Measurements from ENCODE around the gene TSC22D3.

TSC22D3 gene

DNA sequence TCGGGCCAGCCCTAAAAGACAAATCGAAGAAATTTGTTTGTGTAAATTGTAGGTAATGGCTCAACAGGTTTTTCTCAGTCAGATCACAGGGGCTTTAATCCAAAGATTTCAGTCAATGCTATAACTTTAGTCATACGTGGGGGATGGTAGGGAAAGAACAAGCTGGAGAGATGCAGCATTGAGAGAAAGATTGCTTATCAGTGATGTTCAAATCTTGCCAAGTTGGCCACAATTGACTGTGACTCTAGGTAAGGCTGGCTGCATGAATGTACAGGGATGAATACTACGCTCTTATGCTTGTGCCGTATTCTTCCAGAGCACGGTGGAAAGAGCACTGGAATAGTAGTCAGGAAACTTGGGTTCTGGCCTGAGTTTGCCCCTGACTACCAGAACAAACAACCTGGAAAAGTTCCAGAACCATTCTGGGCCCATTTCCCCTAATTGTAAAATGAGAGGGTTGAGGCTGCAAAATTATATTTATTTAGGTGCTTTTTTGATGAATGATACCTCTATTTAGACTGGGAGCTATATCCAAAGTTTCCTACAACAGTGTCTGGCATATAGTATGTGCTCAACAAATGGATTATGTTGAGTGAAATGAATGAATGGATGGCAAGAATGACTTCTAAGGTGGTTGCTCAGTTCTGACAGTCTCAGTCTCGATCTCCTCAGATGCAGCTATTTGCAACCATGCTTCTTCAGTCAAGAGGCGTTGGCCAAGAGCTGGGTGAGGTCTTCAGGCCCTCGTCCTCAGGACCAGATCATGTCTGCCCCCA is 44.4 kb downstream of the TSC22D3 start:
- no peak for DNase-seq (ENCODE audit: low read depth)

- no peak for DNase-seq (ENCODE audit: low read depth)
Observed at GRCh38 chrX:107730298-107730655, 45.3 kb downstream of the TSC22D3 start.

DNA sequence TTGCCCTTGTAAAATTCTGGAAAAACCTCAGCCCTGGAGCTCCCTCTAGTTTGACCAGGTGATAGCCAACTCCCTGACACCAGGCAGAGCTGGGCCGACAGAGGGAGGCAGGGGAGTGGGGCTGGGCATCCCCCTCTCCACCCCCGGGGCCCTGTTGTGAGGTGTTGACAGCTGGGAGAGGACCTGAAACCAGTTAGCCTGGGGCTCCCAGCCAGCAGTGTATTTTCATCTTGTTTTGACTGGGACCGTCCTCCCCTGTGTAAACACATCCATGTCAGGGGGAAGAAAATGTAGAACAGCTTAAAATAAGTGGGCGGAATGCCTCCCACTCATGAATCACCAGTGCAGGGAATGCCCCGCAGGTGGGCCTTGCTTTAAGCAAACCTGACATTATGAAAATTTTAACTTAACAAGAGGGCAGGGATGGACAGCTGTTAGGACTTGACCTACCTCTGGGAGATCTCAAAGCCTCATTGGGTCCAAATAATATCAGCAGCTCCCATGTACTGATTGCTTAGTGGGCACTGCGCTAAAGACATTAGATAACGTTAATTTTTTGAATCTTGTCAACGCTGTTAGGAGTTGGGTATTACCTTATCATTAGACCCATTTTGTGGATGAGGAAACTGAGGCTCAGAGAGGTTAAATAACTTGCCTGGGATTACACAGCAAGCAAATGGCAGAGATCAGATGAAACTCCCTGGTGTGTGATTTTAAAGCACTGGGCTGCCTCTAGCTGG is 45.9 kb downstream of the TSC22D3 start:
- DNase-seq (ENCODE audit: low read depth) = no peak

DNA sequence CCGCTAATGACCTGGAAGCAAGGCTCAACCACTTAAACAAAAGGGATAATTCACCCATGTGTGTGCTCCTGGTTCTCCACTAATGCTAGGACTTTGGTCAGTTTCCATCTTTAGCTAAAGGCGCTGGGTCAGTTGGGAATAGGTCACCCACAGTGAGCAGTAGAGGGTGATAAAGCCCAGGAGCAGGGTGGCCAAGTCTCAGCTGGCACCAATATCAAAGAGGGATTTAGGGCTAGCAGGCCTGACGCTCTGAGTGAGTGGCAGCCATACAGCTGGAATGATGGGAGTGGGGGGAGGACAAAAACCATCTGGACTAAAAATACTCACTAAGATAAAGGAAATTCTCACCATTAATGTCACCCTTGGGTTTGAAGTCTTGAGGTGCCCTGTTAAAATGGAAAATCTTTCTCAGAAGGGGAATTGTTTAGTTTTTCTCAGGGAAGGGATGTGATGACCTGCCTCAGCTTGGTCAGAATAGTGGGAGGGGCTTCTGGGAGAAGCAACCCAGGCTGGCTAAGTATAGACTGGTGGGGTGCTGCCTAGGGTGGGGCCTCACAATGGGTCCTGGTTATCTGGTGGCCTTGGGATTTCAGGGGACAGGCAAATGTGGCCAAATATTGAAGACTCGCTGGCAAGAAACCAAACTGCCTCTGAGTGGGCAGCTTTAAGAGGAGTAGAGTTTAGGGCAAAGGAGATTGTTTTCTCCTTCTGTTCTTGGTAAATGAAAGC is 47.1 kb downstream of the TSC22D3 start:
- DNase-seq (ENCODE audit: low read depth) = no peak

- DNase-seq (ENCODE audit: low read depth) = no peak
Observed at GRCh38 chrX:107726816-107727534, 48.6 kb downstream of the TSC22D3 start.

DNA sequence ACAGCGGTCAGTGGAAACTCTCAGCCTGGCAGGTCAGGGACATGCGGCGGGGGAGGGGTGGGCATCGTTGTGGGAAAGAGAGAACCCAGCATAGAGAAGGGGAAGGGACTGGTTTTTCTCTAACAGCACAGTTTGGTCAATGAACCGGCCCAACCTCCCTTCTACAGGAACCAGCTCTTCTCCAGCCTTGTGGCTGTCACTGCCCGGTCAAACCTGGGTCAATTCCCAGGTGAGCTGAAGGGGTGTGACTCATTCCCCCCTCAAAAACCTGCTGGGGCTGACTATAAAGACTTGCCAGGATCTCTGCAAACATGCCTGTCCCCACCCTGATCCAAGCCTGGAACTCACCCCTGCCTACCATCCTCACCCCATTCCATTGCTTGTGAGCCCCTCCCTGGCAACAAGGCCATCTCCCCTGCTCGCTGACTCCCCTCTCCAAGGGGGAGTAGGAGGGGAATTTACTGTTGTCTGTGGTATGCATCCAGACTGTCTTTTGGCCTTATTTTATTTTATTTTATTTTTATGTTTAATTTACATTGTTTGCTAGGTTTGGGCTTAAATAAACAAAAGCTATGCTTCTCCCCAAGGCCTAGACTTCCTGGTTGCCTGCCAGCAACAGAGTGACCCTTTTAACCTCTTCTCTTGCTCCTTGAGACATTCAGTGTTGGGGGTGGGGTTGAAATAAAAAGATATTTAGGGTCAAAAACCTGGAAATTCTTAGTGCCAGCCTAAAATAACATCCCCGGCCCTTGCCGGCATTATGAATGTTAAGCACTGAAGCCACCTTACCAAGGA is 49.6 kb downstream of the TSC22D3 start:
- DNase-seq (ENCODE audit: low read depth) = no peak

- DNase-seq (ENCODE audit: low read depth) = no peak
Observed at GRCh38 chrX:107724653-107725052, 50.9 kb downstream of the TSC22D3 start.

GRCh38 chrX:107723511-107723910 is 52.1 kb downstream of the TSC22D3 start:
- DNase-seq (ENCODE audit: low read depth) = no peak

GRCh38 chrX:107721966-107722707 is 53.5 kb downstream of the TSC22D3 start:
- no peak for DNase-seq (ENCODE audit: low read depth)

- no peak for DNase-seq (ENCODE audit: low read depth)
Observed at GRCh38 chrX:107721318-107721717, 54.3 kb downstream of the TSC22D3 start.

DNA sequence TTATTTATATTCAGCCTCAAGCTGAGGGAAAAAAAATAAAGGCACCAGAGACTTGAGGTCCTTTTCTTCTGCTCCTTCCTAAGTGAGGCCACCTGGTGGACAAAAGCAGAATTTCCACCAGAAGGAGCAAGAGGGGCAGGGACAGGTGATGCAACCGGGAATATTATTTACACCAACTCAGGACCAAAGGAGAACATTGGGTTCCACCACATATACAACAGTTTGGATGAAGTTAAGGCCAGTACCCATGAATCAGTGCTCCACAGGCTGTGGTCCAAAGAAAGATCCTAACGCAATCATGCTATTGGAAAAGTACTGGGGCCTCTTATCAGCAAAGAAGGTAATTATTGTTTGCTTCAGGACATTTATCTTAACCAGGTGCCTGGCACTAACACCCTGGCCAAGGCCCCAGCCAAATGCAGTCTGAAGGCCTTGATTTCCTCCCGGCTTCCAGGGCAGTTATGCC is 57.4 kb downstream of the TSC22D3 start:
- DNase-seq (ENCODE audit: low read depth) = peak; percentile 35

DNA sequence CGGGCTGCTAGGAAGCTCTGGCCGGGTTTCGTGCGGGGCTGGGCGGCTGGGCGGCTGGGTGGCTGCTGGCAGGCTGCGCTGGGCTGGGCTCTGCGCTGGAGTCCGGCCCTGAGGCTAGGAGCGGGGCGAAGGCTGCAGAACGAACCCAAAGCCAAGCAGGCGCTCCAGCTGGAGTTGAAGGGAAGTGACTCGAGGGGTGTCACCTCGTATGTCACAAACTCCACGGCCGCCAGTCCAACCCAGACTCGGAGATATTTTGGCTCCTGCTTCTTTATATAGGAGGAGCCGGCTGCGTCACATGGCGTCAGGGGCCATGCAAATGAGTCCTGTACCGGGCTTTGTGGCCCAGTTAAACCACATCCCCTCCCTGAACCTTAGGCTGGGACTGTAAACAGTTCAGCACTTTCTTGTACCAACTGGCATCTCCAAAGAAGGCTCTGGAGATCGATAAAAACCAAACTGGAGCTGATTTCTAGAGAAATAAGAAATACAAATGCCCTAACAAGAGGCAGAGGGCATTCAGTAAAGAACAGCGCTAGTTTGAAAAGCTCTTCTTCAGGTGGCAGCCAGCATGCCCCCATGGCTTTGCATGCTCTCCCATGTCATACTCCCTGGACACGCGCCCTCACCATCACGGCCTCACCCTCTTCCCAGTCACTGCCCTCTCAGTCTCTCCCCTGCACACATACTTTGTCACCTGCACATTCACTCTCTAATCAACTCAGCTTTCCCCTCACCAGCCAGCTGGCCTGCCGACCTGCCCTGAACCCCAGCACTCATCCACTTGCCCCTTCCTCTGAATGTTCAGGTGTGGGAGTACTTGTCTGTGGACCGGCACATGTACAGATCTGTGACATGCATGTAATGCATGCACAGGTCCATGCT is 58.5 kb downstream of the TSC22D3 start:
- peak; percentile 67 for DNase-seq (ENCODE audit: low read depth)

DNA sequence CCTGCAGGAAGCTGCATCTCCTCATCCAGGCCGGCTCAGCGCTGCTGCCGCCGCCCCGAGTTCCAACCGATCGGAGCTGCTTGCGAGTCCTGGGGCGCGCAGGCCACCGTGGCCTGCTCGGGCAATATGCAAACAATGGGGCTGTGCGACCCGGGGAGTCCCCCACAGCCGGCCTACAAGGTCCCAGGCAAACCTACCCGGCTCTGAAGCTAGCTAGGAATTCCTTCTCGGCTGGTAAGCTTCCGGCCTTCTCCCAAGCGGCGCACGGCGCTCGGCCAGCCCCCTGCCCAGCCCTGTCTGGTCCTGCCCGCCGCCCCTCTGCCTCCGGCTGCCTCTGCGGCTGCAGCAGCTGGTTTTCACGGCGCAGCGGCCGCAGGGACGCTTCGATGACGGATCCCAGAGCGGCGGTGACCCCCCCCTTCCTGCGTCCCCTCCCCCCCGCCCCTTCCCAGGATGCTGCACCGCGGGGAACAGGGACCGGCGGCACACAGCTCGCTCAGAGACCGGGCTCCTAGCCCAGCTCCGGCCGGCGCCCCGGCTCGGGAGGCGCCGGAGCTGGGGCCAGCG is 59.4 kb downstream of the TSC22D3 start:
- DNase-seq (ENCODE audit: low read depth) = no peak

DNA sequence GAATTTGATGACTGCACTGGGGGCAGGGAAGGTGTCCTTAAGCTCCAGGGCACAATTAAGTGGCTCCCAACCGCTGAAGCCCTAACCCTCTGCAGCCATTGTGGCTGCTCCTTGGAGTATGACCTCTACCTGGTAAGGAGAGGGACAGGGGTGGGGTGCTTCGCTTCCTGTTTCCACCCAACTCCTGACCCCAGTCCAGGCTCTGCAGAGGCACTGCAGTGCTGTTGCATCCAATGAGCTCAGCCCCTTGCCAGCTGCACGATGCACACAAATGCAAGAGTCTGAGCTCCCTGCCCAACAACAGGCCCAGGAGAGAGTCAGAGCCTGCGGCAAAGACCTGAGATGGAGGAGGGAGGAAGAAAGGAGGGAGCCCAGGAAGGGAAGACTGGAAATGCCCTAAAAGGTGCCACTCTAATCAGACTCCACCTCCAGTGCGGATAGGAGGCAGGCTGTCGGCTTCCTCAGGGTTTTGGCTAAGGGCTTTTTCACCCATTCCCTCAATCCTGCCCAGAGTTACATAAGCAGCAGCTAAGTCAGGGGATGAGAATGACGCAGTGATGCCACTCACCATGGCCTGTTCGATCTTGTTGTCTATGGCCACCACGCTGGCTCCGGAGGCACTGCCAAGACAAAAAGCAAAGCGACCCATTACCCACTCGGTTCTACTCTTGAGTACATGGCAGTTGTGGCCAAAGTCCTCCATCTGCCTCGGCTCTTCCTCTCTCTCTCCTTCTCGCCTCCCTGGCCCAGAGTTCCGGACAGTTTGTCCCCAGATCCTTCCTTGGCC is 60.1 kb downstream of the TSC22D3 start:
- no peak for DNase-seq (ENCODE audit: low read depth)

GRCh38 chrX:107714206-107714891 is 61.2 kb downstream of the TSC22D3 start:
- no peak for DNase-seq (ENCODE audit: low read depth)

DNA sequence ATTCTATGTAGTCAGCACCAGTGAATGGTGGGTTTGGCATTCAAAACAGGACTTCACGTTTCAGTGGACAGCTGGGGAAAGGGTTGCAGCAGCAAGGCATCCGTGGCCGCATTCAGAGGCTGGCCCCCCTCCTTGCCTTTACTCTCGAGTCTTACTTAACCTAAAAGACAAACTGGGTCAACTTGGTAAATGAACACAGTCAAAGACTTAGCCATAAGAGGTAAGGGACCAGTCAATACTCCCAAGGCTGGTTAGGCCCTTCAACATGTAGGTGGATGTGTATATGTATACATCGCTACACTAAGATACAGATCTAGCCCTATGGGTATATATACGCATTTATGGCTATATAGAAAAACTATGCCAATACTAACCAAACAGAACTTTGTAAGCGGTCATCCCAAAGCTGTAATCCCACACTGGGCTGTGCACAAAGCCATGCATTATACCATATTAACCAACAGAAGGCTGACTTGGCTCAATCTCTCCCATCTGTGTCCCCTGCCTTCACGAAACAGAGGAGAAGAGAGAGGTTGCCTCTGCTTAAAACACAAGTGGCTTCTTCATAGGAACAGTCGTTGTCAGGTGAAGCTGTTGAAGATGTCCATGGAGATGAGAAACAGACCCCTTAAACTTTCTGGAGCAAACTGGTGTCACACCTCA is 61.9 kb downstream of the TSC22D3 start:
- no peak for DNase-seq (ENCODE audit: low read depth)

DNA sequence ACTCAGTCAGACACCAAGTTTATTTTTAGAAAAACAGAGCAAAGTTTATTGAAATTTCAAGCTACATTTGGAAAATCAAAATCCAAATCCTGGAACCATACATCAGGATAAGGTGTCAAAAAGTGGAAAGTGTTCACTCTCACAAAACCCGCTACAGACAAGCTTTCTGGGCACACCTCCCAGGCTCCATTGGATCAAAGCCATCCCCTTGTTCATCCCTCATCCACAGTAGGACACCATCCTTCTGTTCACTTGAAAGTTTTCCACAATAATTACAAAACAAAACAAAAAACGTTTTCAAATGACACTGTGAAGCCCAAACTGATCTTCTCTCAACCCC is 62.4 kb downstream of the TSC22D3 start:
- DNase-seq (ENCODE audit: low read depth) = no peak
